HepG2 (cell line): ENCODE results near the gene CYB5B. TPM values are rescaled to one million over a fixed set of nuclear protein-coding genes. Genes with fewer than 3 reads are reported as not detected.
A peak's percentile ranks its signal among the peaks of the same experiment; 100 is the strongest.

Experiments used
- FOXP1 ChIP-seq, 2 experiments: fragments of 450-650 bp in 1 of 2; IDR thresholded peaks; 2 replicates each; pipeline ENCODE4 v1.6.1; 2017 to 2018; ENCODE audit warnings: antibody characterized with exemption in 1 of 2
- IKZF1 ChIP-seq: fragments of 450-650 bp; IDR thresholded peaks from 2 replicates; pipeline ENCODE4 v1.7.1; 2016
- KAT8 ChIP-seq: IDR thresholded peaks from 2 replicates; pipeline ENCODE4 v1.6.1; 2016; ENCODE audit warnings: missing genetic modification reagents, missing compliant biosample characterization
- KDM2A ChIP-seq: sonication (generic); formaldehyde crosslinking; IDR thresholded peaks from 2 replicates; pipeline ENCODE4 v1.4.0; 2020; ENCODE audit warnings: low read depth, missing genetic modification reagents, borderline replicate concordance
- PHF5A ChIP-seq: IDR thresholded peaks from one replicate; pipeline ENCODE4 v1.6.1; 2018; ENCODE audit warnings: low read depth, missing genetic modification reagents; ENCODE audit not compliant: unreplicated experiment
- RFX5 ChIP-seq: IDR thresholded peaks from 2 replicates; pipeline ENCODE4 v1.6.1; 2011; ENCODE audit warnings: low read depth, low read length, improper control_type of control experiment
- SIN3B ChIP-seq: fragments of 150-350 bp; IDR thresholded peaks from 2 replicates; pipeline ENCODE4 v1.6.1; 2014; ENCODE audit warnings: low read length
- SSRP1 ChIP-seq: IDR thresholded peaks from 2 replicates; pipeline ENCODE4 v1.6.1; 2016; ENCODE audit warnings: control low read depth
- U2AF1 ChIP-seq: fragments of 200-400 bp; formaldehyde crosslinking; optimal IDR thresholded peaks from 2 replicates; pipeline ENCODE3; 2017; ENCODE audit warnings: mild to moderate bottlenecking, low read depth, low read length
- ZNF75D ChIP-seq: sonication (generic); formaldehyde crosslinking; IDR thresholded peaks from 2 replicates; pipeline ENCODE4 v1.8.1; 2023; ENCODE audit warnings: missing genetic modification reagents, mild to moderate bottlenecking, borderline replicate concordance
- polyA plus RNA-seq, 8 experiments: library from polyadenylated mRNA; depleted of rRNA in 3 of 8; stranded (reverse) in 7 of 8; unstranded in 1 of 8; fragments of >200 nt; fragmentation: Illumina TruSeq in 4 of 8; extraction: Trizol in 4 of 8; gene quantifications; 2 replicates each; pipeline versions ENCODE4 v1.2.1 to v1.2.3, GENCODE V29; 2011 to 2016; ENCODE audit warnings: low read depth in 4 of 8, missing spikeins in 1 of 8, mixed read lengths in 1 of 8; ENCODE audit not compliant: insufficient read depth in 1 of 8
- total RNA-seq, 5 experiments: library from RNA; depleted of rRNA; stranded (reverse); fragments of >200 nt; fragmentation: Illumina TruSeq; extraction: Trizol; gene quantifications; 2 replicates each; pipeline ENCODE4 v1.2.3, GENCODE V29; 2016; ENCODE audit warnings: low read depth in 1 of 5
- TF ChIP-seq, protein P1 (sequence below): sonication (generic); formaldehyde crosslinking; IDR thresholded peaks from 2 replicates; pipeline ENCODE4 v1.9.0; 2021; ENCODE audit warnings: missing genetic modification reagents, borderline replicate concordance
- TF ChIP-seq, protein P2 (sequence below): IDR thresholded peaks from 2 replicates; pipeline ENCODE4 v1.4.0; 2020; ENCODE audit warnings: mild to moderate bottlenecking, missing genetic modification reagents
- TF ChIP-seq, protein P3 (sequence below): sonication (generic); formaldehyde crosslinking; IDR thresholded peaks from 2 replicates; pipeline ENCODE4 v1.4.0; 2020; ENCODE audit warnings: missing genetic modification reagents
- TF ChIP-seq, protein P4 (sequence below): fragments of 450-650 bp; IDR thresholded peaks from 2 replicates; pipeline ENCODE4 v1.6.1; 2016
- TF ChIP-seq, protein P5 (sequence below): sonication (generic); formaldehyde crosslinking; IDR thresholded peaks from 2 replicates; pipeline ENCODE4 v1.5.1; 2020; ENCODE audit warnings: mild to moderate bottlenecking, missing genetic modification reagents

Gene CYB5B
- total and polyA plus RNA-seq, 2 of the 13 experiments (the other 11 are each of a cell fraction or from before 2014, with no cell fraction given): 234 to 432 TPM

DNA sequence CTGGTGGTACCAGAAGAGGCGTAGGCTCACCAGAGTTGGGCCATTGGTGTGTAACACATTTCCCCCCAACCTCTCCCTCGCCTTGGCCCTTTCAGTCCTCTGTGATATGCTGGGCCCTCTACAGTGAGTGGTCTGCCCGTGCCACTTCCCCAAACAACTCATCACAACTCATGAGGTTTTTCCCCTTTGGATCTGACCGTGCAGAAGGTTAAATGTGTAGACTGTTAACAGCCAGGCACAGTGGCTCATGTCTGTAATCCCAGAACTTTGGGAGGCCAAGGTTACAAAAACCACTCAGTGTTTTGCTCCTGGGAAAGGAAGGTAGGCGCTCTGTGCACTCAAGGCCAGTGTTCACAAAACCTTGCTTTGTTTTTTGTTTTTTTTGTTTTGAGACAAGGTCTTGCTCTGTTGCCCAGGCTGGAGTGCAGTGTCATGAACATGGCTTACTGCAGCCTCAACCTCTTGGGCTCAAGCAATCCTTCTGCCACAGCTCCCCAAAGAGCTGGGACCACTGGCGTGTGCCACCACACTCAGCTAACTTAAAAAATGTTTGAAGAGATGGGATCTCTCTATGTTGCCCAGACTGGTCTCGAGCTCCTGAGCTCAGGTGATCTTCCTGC lies 11.3 kb upstream of the CYB5B start (continued):
- TF ChIP-seq, protein P1, sequence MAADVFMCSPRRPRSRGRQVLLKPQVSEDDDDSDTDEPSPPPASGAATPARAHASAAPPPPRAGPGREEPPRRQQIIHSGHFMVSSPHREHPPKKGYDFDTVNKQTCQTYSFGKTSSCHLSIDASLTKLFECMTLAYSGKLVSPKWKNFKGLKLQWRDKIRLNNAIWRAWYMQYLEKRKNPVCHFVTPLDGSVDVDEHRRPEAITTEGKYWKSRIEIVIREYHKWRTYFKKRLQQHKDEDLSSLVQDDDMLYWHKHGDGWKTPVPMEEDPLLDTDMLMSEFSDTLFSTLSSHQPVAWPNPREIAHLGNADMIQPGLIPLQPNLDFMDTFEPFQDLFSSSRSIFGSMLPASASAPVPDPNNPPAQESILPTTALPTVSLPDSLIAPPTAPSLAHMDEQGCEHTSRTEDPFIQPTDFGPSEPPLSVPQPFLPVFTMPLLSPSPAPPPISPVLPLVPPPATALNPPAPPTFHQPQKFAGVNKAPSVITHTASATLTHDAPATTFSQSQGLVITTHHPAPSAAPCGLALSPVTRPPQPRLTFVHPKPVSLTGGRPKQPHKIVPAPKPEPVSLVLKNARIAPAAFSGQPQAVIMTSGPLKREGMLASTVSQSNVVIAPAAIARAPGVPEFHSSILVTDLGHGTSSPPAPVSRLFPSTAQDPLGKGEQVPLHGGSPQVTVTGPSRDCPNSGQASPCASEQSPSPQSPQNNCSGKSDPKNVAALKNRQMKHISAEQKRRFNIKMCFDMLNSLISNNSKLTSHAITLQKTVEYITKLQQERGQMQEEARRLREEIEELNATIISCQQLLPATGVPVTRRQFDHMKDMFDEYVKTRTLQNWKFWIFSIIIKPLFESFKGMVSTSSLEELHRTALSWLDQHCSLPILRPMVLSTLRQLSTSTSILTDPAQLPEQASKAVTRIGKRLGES (CRISPR knock-in tag): no peak
- TF ChIP-seq IKZF1 (no peak), ZNF75D (CRISPR knock-in tag) (no peak), U2AF1 (no peak), SIN3B (no peak), RFX5 (no peak), KAT8 (CRISPR knock-in tag) (peak; percentile 73), FOXP1 (IDR thresholded peaks at IDR 0.05) (no peak), FOXP1 (CRISPR knock-in tag; IDR thresholded peaks at IDR 0.05) (peak; percentile 65; the same call in 1 of the 2 replicates), PHF5A (CRISPR knock-in tag) (peak; percentile 88), SSRP1 (CRISPR knock-in tag) (peak; percentile 63; the same call in 1 of the 2 replicates), KDM2A (peak; percentile 20; the same call in 1 of the 2 replicates)
- TF ChIP-seq, protein P2, sequence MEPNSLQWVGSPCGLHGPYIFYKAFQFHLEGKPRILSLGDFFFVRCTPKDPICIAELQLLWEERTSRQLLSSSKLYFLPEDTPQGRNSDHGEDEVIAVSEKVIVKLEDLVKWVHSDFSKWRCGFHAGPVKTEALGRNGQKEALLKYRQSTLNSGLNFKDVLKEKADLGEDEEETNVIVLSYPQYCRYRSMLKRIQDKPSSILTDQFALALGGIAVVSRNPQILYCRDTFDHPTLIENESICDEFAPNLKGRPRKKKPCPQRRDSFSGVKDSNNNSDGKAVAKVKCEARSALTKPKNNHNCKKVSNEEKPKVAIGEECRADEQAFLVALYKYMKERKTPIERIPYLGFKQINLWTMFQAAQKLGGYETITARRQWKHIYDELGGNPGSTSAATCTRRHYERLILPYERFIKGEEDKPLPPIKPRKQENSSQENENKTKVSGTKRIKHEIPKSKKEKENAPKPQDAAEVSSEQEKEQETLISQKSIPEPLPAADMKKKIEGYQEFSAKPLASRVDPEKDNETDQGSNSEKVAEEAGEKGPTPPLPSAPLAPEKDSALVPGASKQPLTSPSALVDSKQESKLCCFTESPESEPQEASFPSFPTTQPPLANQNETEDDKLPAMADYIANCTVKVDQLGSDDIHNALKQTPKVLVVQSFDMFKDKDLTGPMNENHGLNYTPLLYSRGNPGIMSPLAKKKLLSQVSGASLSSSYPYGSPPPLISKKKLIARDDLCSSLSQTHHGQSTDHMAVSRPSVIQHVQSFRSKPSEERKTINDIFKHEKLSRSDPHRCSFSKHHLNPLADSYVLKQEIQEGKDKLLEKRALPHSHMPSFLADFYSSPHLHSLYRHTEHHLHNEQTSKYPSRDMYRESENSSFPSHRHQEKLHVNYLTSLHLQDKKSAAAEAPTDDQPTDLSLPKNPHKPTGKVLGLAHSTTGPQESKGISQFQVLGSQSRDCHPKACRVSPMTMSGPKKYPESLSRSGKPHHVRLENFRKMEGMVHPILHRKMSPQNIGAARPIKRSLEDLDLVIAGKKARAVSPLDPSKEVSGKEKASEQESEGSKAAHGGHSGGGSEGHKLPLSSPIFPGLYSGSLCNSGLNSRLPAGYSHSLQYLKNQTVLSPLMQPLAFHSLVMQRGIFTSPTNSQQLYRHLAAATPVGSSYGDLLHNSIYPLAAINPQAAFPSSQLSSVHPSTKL (CRISPR knock-in tag): peak; percentile 79
- TF ChIP-seq, protein P3, sequence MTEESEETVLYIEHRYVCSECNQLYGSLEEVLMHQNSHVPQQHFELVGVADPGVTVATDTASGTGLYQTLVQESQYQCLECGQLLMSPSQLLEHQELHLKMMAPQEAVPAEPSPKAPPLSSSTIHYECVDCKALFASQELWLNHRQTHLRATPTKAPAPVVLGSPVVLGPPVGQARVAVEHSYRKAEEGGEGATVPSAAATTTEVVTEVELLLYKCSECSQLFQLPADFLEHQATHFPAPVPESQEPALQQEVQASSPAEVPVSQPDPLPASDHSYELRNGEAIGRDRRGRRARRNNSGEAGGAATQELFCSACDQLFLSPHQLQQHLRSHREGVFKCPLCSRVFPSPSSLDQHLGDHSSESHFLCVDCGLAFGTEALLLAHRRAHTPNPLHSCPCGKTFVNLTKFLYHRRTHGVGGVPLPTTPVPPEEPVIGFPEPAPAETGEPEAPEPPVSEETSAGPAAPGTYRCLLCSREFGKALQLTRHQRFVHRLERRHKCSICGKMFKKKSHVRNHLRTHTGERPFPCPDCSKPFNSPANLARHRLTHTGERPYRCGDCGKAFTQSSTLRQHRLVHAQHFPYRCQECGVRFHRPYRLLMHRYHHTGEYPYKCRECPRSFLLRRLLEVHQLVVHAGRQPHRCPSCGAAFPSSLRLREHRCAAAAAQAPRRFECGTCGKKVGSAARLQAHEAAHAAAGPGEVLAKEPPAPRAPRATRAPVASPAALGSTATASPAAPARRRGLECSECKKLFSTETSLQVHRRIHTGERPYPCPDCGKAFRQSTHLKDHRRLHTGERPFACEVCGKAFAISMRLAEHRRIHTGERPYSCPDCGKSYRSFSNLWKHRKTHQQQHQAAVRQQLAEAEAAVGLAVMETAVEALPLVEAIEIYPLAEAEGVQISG (CRISPR knock-in tag): peak; percentile 60; the same call in 1 of the 2 replicates
- TF ChIP-seq, protein P4, sequence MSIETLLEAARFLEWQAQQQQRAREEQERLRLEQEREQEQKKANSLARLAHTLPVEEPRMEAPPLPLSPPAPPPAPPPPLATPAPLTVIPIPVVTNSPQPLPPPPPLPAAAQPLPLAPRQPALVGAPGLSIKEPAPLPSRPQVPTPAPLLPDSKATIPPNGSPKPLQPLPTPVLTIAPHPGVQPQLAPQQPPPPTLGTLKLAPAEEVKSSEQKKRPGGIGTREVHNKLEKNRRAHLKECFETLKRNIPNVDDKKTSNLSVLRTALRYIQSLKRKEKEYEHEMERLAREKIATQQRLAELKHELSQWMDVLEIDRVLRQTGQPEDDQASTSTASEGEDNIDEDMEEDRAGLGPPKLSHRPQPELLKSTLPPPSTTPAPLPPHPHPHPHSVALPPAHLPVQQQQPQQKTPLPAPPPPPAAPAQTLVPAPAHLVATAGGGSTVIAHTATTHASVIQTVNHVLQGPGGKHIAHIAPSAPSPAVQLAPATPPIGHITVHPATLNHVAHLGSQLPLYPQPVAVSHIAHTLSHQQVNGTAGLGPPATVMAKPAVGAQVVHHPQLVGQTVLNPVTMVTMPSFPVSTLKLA: no peak
- TF ChIP-seq, protein P5, sequence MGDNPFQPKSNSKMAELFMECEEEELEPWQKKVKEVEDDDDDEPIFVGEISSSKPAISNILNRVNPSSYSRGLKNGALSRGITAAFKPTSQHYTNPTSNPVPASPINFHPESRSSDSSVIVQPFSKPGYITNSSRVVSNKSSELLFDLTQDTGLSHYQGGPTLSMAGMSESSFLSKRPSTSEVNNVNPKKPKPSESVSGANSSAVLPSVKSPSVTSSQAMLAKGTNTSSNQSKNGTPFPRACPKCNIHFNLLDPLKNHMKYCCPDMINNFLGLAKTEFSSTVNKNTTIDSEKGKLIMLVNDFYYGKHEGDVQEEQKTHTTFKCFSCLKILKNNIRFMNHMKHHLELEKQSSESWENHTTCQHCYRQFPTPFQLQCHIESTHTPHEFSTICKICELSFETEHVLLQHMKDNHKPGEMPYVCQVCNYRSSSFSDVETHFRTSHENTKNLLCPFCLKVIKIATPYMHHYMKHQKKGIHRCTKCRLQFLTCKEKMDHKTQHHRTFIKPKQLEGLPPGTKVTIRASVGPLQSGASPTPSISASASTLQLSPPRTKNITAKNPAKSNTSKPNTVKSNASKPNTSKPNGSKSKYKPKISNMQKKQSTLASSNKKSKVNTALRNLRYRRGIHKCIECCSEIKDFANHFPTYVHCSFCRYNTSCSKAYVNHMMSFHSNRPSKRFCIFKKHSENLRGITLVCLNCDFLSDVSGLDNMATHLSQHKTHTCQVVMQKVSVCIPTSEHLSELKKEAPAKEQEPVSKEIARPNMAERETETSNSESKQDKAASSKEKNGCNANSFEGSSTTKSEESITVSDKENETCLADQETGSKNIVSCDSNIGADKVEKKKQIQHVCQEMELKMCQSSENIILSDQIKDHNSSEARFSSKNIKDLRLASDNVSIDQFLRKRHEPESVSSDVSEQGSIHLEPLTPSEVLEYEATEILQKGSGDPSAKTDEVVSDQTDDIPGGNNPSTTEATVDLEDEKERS (CRISPR knock-in tag): no peak
